ENCODE data around the gene CLEC2B.
"Not testable (repeated sequence)": the region's sequence is repeated elsewhere in the genome, so short reads cannot be mapped to it uniquely, and the experiment has no call there.

Gene CLEC2B

DNA sequence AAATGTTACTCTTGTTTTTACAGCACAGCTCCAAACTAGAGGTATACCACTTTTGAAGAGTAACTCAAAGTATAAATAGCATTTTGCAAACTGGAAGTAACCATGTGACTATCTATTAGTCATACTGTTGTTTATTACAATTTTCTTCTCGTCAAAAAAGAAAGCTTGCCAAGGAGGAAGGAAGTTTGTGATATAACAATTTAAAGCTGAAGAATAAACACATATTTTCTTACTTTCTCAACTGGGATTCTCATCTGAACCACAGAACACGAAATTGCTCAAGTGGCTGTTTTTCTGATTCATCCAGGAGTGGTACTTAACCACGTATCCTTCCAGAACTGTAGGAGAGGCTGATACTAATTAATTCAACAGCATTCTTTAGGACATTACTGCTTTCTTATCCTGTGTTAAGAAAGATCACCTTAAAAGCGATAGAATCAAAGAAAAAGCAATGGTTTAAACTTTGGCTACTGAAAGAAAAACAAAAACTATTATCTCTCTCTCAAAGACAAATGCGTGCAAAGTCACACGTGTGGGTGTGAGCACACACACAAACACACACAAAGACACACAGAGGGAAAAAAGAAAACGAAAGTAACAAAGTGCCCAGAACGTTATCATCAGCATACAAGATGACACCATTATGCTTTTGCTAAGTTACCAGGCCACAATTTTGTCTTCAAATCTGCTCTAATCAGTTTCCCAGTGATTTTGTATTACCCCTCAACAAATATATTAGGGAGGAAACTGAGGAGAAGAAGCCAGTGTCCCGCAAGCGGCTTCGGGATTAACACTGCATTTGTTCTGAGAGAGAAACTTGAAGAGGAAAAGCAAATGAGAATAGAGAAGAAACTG is at the start of gene CLEC2B:
CLEC2B (minus strand) TSS at position 48 of the 855 bp plus-strand sequence.
- no peak for DNase-seq

DNA sequence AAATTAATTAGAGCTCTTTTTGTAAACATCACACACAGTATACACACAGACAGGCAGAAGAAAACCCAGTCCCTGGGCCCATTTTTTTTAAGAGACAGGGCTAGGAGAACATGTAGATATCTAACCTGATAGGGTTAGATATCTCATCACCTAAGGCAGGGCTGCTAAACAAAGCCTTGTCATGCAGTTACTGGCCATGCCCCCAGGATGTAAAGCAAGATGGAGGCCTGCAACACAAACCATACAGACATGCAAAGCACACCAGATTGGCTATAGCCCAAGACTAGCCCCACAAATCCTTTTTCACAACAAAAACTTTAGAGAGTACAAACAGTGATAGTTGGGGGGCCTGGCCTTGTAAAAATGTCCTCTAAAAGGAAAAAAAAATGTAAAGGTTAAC is 42.6 kb upstream of the CLEC2B start:
- no peak for DNase-seq

DNA sequence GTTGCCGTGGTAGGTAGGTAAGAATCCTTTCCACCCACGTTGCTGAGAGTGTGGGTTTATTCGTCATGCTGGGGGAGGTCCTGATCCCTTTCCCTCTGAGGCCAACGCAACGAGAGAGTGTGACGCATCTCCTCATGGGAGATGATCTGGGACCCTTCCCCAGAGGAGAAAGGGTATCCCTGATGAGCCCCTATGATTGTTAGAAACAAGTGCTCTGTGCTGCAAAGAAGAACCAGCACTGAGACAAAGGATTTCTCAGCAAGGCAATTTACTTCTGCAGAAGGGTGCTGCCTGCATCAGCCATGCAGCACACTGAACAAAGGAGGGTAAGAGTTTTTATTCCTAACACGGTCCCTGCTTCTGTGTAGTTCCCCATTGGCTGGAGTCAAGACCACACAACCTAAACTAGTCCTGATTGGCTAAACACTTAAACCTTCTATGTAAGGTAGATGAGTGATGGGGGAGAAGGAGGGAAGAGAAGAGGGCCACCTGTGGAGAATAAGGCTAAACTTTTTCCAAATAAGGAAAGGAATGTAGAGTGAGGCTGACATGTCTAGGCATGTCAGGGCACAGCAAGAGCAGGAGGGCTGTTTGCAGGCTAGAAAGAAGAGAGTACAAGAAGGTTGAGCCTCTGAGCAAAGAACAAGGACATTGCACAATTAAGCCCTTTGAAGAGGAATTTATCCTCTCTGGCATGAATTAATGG is 41.7 kb upstream of the CLEC2B start:
- no peak for DNase-seq

DNA sequence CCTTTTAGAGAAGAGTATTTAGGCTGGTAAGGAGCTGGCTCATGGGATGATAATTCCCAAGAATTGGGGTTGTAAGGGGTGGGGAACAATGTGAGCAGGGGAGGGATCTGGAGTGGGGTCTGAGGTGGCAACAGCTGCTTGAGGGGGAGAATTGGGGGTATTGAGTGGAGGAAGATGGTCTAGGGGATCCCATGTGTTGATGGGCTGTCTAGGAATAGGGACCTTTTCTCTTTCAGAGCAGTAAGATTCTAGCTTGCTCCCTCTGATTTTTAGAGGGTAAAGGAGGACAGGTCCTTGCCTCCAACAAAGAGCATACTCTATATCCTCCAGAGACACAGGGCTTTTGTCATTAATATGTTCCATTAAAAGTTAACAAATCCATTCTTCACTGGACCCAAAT is 40.6 kb upstream of the CLEC2B start:
- no peak for DNase-seq

DNA sequence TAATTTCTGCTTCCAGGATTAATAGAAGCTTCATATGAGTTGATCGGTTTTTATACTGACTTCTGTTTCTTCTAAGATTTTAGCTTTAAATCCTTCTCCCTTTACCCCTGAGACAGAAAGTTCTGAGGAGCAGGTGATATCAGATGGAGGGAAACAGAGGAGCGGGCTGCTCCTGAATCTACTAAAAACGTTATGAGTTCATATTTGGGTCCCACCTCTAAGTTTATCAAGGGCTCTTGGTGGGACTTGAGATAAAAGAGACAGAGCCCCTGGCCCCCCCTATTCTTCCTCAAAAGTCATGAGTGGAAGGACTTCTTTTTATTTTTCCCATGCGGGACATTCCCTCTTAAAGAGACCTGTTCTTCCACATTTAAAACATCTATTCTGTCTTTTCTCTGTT is 39.2 kb upstream of the CLEC2B start:
- DNase-seq: no peak

DNA sequence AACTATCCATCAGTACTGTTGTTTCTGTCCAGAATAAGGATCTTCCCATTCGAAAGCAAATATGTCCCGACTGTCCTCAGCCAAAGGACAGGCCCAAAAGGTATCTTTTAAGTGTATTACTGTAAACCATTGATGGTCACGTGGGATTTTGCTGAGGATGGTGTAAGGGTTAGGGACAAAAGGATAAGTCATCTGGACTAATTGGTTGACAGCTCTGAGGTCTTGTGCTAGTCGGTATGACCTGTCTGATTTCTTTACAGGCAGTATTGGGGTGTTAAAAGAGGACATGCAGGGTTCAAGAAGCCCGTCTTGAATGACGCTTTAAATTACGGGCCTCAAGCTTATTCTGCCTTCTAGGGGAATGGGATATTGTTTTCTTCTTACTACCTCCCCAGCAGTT is 38.6 kb upstream of the CLEC2B start:
- DNase-seq: no peak

DNA sequence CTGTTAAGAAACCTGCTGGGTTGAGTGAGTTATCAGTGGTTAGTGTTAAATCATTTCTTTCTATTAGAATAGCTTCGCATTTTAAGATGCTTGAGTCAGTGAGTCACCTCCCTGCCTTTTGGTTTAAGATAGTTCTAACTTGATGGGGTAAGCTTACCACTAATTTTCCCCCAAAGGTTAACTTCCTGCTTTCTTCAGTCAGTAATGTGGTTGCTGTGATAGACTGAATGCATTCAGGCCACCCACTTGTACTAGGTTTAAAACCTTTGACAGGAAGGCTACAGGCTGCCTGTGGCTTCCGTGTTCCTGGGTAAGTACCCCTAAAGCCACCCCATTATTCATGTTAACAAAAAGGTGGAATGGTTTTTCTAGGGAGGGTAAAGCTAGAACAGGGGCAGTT is 37.7 kb upstream of the CLEC2B start:
- DNase-seq: no peak

DNA sequence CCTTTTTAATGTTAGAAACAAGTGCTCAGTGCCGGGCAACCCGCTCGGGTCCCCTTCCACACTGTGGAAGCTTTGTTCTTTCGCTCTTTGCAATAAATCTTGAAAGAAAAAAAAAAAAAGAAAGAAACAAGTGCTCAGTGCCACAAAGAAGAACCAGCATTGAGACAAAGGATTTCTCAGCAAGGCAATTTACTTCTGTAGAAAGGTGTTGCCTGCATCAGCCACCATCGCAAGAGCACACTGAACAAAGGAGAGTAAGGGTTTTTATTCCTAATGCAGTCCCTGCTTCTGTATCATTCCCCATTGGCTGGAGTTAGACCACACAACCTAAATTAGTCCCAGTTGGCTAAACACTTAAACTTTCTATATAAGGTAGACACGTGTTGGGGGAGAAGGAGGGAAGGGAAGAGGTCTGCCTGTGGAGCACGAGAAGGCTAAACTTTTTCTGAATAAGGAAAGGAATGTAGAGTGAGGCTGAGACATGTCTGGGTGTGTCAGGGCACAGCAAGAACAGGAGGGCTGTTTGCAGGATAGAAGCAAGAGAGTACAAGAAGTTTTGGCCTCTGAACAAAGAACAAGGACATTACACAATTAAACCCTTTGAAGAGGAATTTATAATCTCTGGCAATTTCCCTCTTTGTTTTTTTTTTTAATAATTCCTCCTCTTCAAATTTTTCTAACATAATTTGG is 33.5 kb upstream of the CLEC2B start:
- DNase-seq: no peak

DNA sequence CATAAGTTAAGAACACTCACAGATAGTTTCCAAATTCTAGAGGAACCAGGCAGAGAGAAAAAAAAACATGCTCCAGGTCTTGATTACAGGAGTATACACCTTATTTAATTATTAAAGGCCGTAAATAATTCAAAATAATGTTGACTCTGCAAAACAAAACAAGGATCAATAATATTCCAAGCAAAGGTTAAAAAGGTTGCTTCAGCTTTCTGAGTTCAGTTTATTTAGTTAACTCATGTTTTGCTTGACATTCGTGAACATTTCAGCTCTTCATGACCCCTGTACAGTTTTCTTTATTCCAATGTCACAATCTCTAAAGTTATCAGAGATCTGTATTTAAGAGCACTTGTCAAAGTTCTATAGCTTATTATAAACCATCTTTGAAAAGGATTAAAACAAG is 31.8 kb upstream of the CLEC2B start:
- DNase-seq: no peak

DNA sequence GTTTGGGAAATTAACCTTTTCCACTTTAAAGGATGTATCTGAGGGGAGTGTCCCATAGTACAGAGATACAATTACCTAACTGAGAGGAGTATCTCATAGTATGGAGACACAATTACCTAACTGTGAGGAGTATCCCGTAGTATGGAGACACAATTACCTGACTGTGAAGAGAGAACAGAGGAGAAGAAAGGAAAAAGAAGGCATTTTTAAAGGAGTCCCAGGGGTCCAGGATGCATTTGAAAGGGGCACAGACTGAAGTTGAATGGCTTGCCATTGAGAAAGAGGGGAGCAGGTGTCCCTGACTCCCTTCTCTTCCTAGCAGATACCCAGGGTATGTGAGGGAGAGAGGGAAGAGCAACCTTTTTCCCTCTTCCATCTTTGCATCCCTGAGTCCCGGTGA is 30.1 kb upstream of the CLEC2B start:
- no peak for DNase-seq

DNA sequence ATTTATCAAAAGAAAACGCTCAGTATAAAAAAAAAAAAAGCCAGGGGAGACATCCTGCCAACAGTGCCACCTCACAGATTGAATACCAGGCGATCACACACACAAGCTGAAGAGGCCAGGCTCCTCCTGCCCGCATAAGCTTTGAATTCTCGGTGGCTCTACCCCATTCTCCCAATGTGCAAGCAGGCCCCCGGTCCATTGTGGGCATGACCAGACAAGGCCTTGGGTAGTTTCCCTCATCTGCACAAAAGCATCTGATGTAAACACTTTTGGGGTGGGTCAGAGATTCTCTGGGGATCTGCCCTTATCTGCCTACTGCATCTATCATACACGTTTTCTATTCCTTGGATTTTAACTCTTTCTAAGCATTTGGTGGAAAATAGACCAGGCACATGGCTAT is 28.4 kb upstream of the CLEC2B start:
- no peak for DNase-seq

DNA sequence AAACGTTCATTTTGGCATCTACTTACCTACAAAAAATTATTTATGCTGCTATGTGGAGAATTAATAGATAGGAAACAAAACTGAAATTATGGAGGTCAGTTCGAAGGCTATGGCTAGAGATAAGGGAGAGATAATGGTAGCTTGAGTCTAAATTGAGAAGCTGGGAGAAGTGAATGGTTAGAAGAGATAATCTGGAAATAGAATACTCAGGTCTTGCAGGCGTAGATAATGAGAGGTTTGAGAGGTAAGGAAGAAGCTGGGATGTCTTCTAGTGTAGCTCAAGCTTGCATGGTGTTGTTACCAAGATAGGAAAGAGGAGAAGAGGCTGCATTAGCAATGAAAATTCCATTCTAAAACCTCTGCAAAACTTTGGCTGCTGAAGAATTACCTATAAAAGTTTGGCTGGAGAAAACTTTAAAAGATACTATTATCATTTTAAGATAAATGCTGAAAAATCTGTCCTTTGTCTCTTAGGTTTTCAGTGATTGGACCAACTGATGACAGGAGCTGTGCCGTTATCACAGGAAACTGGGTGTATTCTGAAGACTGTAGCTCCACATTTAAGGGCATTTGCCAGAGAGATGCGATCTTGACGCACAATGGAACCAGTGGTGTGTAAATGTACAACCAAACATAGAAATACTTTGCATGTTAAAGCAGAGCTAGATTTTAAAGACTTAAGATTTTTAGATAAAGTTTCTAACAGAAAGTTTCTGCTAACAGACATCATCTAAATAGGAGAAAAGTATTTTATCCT is 26.2 kb upstream of the CLEC2B start:
- no peak for DNase-seq

DNA sequence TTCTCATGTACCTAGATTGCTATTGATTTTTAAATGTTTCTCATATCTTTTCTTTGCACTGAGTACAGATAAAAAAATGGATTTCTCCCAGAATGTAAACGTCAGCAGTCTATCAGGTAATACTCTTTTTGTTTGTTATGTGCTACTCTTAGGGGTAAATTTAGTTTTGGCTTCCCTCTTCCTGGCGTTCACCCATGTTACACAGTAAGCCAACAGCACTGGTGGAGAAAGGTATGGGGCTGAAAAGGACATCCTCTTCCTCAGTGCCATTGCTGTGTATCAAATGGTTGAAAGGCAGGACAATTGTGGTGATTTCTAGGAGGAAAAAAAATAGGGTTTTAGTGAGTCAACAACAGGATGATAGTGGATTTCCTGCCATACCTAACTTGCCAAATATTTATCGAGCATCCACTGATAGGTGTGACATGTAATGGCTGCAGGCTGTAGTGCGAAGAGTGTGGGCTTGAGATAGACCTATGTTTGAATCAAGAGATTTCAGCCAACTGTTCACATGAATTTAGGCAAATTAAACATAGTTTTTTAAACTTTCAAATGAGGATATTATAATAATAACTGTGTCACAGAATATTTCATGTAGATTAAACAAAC is 19.6 kb upstream of the CLEC2B start:
- no peak for DNase-seq

DNA sequence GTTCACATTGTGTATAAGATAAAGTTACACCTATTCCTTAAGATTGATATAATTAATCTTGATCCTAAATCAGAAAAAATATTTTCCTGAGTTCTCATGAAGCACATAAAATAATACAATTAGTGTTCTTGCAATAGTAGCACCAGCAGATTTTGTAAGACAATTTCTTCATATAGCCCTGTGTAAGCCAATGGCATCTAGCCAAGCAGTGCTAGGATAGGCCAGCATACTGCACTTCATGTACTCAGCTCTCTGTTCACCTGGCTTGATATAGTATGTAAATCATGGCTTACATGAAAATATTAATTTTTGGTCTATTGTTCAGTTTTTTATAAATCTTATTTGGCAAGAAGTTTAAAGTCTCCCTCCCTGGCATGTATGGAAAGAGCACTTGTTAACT is 14.0 kb upstream of the CLEC2B start:
- DNase-seq: peak; percentile 12

DNA sequence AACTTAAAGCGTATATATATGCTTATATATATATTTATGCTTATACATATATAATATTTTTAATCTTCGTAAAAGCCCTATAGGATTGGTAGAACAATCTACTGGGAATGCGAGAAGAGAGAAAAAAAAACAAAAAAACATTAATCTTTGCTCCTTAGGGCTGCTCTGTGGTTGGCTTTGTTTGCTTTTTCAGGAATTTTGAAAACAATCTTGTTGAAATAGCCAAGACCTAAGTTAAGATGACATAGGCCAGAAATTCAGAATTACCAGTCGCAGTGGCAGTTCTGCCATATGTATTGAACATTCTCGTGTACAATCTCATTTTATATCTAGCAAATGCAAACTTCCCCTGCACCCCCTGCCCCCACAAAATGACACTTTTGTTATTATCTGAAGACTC is 12.8 kb upstream of the CLEC2B start:
- DNase-seq: no peak

DNA sequence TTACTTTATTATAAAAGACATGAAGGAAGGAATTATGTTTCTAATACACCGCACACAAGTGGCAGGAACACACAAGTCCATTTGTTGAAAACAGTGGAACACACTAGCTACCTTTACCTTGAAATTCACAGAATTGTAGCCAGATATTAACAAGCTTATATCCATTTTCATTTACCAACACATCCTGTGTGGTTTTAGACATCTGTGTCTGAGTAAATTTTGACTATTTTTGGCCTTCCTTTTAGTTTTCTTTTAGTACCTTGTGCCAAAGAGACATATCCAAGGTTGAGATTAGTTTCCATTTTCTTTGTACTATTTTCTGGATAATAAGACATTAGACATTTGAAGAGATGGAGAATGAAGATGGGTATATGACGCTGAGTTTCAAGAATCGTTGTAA is 12.1 kb upstream of the CLEC2B start, which contains the start of gene KLRF2:
KLRF2 (plus strand) TSS at position 244 of the 400 bp plus-strand sequence; CDS start at position 351, 107 bp downstream.
- no peak for DNase-seq

DNA sequence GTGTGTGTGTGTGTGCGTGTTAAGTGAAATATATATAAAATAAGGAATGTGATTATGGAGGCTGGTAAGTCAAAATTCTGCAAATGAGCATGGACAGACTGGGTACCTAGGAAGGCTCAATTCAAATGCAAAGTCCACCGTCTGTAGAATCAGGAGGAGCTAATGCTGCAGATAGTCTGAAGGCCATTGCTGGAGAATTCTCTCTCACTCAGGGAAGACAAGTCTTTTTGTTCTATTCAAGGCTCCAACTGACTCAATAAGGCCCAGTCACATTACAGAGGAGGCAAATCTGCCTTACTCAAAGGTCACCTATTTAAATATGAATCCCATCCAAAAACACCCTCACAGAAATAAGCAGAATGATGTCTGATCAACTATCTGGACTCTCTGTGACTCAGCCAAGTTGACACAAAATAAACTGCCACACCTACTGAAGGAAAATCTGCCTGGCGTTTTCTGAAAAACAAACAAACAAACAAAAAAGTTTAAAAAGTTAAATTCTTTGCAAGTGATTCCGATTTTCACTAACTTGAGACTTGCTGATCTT is 11.5 kb upstream of the CLEC2B start:
- no peak for DNase-seq

DNA sequence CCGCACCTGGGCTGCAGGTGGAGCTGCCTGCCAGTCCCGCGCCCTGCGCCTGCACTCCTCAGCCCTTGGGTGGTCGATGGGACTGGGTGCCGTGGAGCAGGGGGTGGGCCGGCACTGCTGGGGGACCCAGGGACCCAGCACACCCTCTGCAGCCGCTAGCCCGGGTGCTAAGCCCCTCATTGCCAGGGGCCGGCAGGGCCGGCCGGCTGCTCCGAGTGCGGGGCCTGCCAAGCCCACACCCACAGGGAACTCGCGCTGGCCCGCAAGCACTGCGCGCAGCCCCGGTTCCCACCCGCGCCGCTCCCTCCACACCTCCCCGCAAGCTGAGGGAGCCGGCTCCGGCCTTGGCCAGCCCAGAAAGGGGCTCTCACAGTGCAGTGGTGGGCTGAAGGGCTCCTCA is 7.0 kb upstream of the CLEC2B start:
- DNase-seq: not testable (repeated sequence)

DNA sequence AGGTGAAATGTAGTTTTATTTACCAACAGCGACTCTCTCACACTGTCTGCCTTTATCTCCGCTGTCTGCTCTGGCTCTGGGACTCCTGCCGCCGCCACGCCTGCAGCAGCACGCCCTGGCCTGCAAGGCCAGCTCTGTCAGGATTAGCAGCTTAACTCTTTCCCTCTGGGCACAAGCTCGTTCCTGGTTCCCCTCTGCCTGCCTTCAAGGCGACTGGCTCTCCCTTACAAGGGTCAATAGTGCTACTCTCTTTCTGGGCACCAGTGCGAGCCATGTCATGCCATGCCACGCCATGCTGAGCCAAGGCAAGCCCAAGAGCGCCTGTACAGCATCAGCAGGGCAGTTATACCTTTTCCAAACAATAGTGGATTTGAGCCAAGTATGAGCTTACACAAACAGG is 3.6 kb upstream of the CLEC2B start:
- DNase-seq: peak; percentile 47

DNA sequence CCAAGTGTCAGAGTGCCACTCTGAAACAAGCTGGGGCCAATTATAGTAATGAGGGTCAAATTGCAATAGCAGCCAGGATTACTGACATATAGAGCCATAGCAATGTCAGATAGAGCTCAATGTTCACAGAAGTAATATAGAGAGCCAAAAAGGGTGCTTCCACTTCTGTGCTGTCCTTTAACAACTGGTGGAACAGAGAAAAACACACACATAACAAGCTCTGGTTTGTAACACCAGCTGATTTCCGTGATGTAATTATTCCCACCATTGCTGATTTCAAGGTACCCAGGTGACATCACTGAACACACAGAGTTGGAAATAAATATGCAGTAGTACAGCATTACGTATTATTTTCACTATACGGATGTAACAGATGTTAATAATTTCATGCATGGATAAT is 3.0 kb upstream of the CLEC2B start:
- DNase-seq: no peak

DNA sequence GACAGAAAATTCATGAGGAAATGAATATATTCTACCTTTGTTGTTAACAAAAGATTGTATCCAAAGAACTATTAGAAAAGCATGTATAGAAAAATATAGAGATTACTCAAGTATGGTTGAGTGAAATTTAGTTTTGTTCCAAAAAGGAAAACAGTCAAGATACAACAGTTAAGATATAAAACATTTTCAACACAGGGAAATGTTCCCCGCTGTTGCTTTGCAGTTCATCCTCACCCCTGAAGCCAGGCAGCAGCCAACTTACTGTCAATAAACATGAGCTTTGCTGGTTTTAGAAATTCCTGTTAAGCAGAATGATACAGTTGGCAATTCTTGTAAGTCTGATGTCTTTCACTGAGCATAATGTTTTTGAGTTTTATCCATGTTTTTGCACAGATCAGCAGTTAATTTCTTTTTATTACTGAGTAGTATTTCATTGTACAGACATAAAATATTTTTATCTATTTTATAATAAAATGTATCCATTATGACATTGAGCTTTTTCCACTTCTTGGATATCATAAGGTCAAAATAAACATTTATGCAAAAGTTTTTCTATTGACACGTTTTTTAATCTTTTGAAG is 1.2 kb upstream of the CLEC2B start:
- no peak for DNase-seq

DNA sequence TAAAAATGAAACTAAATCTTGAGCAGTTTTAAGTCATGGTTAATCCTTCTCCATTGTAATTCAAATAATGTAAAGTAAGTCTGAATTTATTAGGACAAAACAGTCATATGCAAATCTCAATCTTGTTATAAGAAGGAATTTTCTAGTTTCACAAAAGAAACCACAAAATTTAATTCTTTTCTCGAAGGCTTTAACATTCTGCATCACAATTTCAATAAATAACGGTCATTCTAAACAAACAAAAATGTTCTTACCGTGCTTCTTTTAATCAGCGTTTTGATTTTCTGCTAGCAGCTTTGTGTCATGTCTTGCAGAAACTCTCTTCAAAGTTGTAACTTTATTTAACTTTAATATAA is 225 bp downstream of the CLEC2B start:
- no peak for DNase-seq
